Gastrocnemius medialis (tissue), 4 donors: Measurements from ENCODE around the gene ATG12.

Experiments
- POLR2A ChIP-seq, 2 donors: fragments of 450-650 bp; IDR thresholded peaks; one replicate each; pipeline ENCODE4 v1.6.1; 2017; ENCODE audit warnings: antibody characterized with exemption in 2 of 2, mild to moderate bottlenecking in 2 of 2, moderate library complexity in 2 of 2
- TF ChIP-seq, protein P1 (sequence below), 5 experiments: fragments of 450-650 bp in 3 of 5; fragments of 200-600 bp in 2 of 5; sonication (generic) in 2 of 5; IDR thresholded peaks in 4 of 5; conservative IDR thresholded peaks in 1 of 5; 1 replicate in 4 of 5; 2 replicates in 1 of 5; pipeline ENCODE4 v1.5.1; 2016 to 2019; ENCODE audit warnings: antibody characterized with exemption in 5 of 5, mild to moderate bottlenecking in 3 of 5, moderate library complexity in 3 of 5

DNA sequence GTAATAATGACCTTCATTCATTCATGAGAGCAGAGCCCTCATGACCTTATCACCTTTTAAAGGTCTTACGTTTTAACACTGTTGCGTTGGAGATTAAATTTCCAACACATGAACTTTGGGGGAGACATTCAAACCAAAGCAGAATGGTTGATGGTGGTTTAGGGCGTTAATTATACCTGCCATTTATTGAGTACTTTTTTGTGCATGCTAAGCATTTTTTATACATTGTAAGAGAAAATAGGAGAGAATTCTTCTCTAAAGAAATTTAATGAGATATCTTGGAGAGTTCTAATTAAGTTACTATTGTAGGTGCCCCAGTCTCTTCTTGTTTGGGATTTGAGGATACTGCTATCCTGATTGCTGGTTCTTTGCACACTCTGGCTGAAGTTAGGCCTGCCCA, 12.8 kb upstream of the ATG12 start:
- TF ChIP-seq, protein P1, sequence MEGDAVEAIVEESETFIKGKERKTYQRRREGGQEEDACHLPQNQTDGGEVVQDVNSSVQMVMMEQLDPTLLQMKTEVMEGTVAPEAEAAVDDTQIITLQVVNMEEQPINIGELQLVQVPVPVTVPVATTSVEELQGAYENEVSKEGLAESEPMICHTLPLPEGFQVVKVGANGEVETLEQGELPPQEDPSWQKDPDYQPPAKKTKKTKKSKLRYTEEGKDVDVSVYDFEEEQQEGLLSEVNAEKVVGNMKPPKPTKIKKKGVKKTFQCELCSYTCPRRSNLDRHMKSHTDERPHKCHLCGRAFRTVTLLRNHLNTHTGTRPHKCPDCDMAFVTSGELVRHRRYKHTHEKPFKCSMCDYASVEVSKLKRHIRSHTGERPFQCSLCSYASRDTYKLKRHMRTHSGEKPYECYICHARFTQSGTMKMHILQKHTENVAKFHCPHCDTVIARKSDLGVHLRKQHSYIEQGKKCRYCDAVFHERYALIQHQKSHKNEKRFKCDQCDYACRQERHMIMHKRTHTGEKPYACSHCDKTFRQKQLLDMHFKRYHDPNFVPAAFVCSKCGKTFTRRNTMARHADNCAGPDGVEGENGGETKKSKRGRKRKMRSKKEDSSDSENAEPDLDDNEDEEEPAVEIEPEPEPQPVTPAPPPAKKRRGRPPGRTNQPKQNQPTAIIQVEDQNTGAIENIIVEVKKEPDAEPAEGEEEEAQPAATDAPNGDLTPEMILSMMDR (IDR thresholded peaks at IDR 0.05 in 4 of 5, conservative IDR thresholded peaks at IDR 0.05 in 1 of 5) = no peak
- TF ChIP-seq POLR2A (IDR thresholded peaks at IDR 0.05) = no peak
